GM18951 (cell line): Measurements from ENCODE around the gene NDUFB6.

Experiments used
- POLR2A ChIP-seq: IDR thresholded peaks from 4 replicates; pipeline ENCODE4 v1.6.1; 2011; ENCODE audit warnings: mild to moderate bottlenecking; ENCODE audit not compliant: insufficient read length, insufficient read depth; ENCODE audit errors: extremely low read depth
- in situ Hi-C: fragments of 300-500 bp; cut with MboI; formaldehyde crosslinking; loops from one replicate; pipeline ENCODE4 v1.12.0; 2022; ENCODE audit warnings: low sequenced_read_pairs, mixed read lengths, inconsistent platforms; ENCODE audit not compliant: unreplicated experiment

The NDUFB6 gene

DNA sequence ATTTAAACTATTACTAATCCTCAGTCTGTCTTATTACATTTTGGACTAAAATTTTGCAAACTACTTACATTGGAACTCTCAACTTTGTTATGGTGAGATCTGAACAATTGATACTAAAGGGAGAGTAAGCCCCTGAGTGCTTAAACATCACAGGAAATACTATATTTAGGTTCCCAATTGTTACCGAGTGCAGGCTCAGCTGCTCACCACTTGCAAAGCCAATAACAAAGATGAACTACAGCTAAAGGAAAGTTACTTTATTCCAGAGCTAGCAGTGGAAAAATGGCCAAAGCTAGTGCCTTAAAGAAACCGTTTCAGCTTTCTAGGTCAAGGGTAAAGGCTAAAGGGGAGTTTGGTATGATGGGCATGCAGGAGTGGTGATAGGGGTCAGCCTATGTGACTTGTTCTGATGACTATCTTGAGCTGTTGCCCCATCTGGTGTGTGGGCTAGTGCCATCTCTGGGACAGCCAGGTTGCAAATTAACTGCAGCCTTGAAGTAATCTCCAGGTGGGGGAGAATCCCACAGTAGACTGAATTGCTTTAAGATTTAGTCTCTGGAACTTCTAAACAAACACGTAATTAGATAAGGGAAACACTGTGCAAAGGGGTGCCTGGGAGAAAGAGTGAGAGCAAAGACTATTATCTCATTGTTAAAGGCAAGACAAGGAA is 7.8 kb upstream of the NDUFB6 start:
- in situ Hi-C loops = no loop called here
- no peak for TF ChIP-seq POLR2A

DNA sequence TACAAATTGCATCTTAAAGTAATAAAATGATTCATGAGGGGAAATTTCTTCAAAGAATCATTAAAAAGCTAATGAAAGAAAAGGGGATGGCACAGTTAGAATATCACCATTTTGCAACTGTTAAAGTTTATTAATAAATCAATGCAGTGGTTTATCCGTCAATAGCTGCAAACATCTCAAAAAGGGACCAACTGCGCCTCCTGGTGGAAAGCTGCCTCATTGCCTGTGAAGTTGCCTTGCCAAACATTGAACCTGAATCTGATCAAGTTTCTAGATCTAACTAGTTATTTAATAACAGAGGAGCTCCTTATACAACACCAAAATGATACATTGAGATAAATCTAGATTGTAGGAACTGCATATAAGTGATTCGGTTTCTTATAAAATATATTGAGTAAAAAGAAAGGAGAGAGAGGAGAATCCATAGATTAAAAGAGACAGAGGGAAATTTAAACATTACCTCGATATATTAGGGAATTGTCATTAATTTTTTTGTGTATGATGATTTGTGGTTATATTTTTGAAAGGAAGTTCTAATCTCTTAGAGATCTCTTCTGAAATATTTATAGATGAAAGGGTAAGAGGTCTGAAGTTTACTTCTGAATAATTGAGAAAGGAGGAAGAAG is 6.9 kb upstream of the NDUFB6 start:
- no peak for TF ChIP-seq POLR2A
- in situ Hi-C loops = loop anchor here (5.0 kb wide), 2 partner anchors 203 to 387 kb away; no protein-coding TSS in a partner anchor

DNA sequence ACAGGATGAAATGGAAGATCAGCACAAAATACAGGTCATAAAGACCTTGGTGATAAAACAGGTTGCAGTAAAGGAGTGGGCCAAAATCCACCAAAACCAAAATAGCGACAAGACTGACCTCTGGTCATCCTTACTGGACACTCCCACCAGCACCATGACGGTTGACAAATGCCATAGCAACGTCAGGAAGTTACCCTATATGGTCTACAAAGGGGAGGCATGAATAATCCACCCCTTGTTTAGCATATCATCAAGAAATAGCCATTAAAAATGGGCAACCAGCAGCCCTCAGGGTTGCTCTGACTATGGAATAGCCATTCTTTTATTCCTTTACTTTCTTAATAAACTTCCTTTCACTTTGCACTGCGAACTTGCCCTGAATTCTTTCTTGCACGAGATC is 6.0 kb upstream of the NDUFB6 start:
- no peak for TF ChIP-seq POLR2A
- in situ Hi-C loops = loop anchor here (5.0 kb wide), 2 partner anchors 202 to 388 kb away; no protein-coding TSS in a partner anchor

DNA sequence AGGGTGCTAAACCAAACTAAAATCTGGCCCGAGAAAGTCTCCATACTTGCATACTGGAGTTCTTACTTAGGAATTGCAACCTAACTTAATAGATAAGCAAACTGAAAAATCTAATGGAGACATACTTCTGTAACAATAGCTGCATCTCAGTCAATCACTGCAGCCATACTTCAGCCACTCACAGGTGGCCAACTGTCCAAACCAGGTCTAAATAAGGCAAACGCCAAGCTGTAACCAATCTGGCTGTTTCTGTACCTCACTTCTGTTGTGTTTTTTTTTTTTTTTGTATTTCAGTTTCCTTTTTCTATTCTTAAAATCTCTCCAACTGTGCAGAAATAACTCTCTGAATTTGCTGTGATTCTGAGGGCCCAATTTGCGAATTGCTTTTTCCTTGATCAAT is 4.4 kb upstream of the NDUFB6 start:
- TF ChIP-seq POLR2A = no peak
- in situ Hi-C loops = loop anchor here (5.0 kb wide), 2 partner anchors 200 to 390 kb away; no protein-coding TSS in a partner anchor

DNA sequence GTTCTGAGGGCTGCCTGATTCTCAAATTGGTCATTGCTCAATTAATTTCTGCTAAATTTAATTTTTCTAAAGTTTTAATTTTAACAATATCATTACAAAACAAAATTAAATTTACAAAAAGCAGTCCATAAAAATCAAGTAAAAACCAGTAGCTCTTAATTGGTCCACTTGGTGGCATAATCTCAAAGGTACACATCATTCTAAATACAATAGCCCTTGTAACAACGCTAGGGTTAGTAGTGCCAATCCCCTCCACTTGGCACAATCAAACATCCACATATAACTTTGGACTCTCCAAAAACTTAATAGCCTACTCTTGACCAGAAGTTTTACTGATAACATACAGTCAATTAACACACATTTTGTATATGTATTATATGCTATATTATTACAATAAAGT is 1.9 kb upstream of the NDUFB6 start:
- TF ChIP-seq POLR2A = no peak
- in situ Hi-C loops = loop anchor here (5.0 kb wide), 2 partner anchors 198 to 392 kb away; no protein-coding TSS in a partner anchor

DNA sequence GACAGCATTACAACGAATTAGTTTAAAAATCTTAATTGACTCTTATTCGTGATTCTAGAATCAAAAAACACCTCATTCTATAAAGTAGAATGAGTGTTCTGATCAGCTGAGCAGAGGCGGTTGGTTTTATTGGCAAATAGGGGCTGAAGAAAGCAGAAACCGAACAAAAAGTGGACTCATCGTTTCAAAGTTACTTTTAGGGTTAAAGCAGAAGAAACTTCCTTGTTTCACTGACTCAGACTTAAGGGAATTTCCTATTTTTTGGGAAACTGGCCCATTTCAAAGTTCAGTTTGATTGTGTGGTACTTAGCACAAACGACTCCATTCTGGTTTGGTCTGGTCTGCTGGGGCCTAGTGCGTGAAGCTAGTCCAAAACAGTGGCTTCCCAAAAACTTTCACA is 862 bp upstream of the NDUFB6 start:
- no peak for TF ChIP-seq POLR2A
- in situ Hi-C loops = no loop called here

DNA sequence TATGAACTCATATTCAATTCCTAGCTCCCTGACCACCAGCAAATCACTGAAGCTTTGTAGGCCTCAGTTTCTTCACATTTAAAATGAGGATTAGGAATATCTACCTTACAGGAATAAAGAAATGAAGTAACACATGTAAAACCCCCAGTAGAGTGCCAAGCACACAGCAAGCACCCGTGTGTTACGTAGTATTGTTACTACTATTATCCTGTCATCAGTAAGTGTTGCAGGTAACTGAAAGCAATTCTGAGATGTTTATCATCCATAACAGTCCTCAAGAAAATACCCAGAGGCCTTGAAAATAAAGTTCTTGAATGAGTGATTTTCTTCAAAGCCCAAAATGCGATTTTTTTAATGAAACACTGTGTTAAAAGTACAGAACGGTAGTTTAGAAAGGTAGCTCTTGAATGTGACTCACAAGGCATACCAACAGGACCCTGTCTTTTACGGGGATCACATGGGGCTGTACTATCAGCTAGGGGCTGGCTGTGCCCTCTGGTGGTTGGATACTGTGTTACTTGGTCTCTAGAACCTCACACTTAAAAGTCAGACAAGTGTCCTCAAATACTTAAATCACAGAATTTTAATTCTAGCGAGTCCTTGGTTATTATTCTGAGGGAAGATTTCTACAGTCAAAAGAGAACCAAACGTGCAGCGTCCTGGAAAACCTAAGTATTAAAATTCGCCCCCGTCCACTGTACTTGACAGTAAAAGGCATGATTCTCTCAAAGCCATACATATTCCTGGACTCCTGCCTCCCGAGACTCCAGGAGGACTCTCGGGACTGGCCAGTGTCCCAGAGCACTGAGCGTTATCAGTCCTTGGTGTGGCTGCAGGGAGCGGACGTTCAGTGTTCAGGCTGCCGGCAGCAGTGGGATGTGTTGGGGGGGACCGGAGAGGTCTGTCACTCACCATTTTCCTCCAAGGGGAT is 725 bp downstream of the NDUFB6 start:
- in situ Hi-C loops = no loop called here

DNA sequence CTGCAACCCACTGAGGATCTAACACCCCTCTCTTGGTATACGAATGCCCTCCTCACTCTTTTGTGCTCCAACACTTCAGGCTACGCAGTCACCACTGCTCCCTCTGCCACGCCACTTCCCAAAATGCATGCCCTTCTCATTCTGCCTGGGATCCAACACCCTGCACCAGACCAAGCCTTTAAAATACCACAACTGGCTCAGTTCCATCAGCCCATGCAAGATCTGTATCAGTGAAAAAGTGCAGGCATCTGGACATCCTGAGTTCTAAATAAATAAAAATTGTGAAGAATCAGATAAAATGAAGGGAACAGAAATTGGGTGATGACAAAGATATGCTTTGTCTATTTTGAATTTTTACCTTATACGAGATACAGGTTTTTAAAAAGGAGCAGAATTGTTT is 2.7 kb downstream of the NDUFB6 start:
- in situ Hi-C loops = no loop called here
- no peak for TF ChIP-seq POLR2A

More for the DNA sequence above, 725 bp downstream of the NDUFB6 start:
- no peak for TF ChIP-seq POLR2A

DNA sequence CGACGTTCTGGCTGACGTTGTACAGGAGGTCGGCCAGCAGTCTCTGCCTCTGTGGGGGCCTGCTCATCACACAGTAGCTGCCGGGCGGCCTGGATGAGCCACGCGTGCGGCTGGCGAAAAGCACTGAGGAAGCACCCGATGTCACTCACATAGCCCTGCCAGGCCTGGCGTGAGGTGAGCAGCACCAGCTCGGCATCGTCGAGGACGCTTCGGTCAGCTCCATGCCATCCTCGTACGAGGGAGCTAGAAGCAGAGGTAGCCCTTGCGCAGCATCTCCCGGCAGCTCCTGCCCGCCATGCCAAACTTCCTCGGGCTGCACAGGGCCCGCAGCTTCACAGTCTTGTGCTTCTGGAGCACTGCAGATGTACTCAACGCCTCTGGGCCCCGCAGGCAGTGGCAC is 6.2 kb downstream of the NDUFB6 start:
- in situ Hi-C loops = no loop called here
- TF ChIP-seq POLR2A = no peak

DNA sequence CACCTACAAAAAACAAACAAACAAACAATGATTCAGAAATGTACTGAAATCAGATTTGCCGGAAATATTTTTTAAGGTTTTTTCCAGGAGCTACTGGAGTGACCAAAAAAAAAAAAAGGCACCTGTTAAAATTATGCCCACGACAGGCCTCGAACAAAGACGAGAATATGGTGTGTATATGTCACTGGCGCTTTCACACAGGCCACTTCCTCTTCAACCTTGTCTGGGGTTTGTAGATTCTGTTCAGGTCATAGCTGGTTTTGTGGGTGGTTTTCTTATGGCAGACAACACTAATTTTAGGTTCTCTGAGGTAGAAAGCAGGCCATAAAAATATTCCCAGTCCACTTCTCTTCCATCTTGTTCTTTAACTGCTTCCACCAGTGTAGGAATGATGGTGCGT is 7.0 kb downstream of the NDUFB6 start:
- in situ Hi-C loops = no loop called here
- TF ChIP-seq POLR2A = no peak

DNA sequence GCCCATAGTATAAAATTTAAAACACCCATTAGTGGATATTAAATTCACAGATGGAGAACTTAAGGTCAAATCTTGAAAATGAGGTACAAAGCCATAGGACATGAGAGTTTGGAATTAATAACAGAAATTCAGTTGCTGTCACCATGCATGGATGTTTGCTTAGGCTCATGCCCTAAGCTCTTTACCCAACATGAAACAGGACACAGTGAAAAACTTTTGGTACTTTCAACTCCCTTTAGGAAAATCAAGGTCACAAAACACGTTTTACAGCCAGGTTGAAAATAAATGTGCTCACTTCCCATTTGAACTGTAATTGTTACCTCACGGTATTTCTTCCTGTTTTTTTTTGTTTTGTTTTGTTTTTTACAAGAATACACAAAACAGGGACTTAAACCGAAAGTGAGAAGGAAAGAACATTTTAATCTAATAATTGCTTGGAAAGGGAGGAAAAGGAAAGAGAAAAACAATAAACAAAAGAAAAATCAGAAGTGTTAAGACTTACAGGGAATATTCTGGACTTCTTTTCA is 14.5 kb downstream of the NDUFB6 start:
- in situ Hi-C loops = no loop called here
- TF ChIP-seq POLR2A = no peak

DNA sequence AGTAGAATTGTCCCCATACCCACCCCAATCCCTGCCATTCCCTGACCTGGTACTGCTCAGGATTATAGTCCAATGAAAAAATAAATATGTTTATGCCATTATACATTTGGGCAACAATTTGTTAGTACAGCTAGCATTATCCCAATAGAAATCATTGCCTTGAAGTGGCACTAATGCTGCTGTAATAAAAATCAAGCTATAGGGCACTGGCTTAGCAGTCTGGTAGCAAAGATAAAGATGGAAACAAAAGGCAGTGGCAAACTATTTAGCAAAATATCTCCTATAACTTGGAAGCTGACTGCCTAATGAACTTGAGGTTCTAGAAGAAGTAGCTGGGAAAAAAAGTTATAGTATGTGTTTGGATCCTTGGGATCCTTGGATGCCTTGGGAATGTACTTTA is 18.4 kb downstream of the NDUFB6 start:
- TF ChIP-seq POLR2A = no peak
- in situ Hi-C loops = no loop called here

DNA sequence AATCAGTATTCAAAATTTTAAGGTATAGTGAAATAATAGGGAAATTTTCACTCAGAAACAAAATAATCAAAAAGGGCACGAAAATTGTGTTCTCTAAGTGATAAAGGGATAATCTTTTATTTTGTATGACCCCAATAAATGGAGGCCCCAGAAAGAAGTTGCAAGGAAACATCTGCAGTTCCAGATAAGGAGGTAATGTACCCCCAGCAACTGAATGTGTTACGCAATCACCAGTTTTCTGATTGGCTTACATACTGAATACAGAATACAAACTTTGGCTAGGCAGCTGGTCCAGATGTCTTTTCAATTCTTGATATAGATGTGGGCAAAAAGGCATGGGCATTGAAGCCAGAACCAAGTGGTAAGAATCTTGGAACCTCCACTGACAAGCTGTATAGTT is 18.9 kb downstream of the NDUFB6 start:
- in situ Hi-C loops = no loop called here
- TF ChIP-seq POLR2A = no peak
